Ovary (tissue), 3 donors: ENCODE results near the gene COL21A1.

Experiments used
- CTCF ChIP-seq, 3 donors: fragments of 450-650 bp in 2 of 3; fragments of 200-600 bp in 1 of 3; IDR thresholded peaks; one replicate each; pipeline versions ENCODE4 v1.5.1 to v1.8.0; 2016 to 2022; ENCODE audit warnings: antibody characterized with exemption in 3 of 3, mild to moderate bottlenecking in 1 of 3
- EP300 ChIP-seq: sonication (generic); formaldehyde crosslinking; IDR thresholded peaks from one replicate; pipeline ENCODE4 v1.6.1; 2017; ENCODE audit warnings: antibody characterized with exemption
- POLR2A ChIP-seq: fragments of 450-650 bp; IDR thresholded peaks from one replicate; pipeline ENCODE4 v1.6.1; 2017; ENCODE audit warnings: antibody characterized with exemption, mild to moderate bottlenecking, moderate library complexity
- donor health status: DM: no; HTN: no; CAD: no.

- no peak for TF ChIP-seq CTCF (IDR thresholded peaks at IDR 0.05)
- no peak for TF ChIP-seq POLR2A
- TF ChIP-seq EP300: no peak
These were observed 32.7 kb downstream of the COL21A1 start for GRCh38 chr6:56214703-56215101.
